Measurements from ENCODE around the gene ARHGAP44. TPM values are rescaled to one million over a fixed set of nuclear protein-coding genes. Genes with fewer than 3 reads are reported as not detected.

The ARHGAP44 gene
- total RNA-seq, 2 donors from 2014 or later, result not detected

GRCh38 chr17:12998874-12999273, 209.6 kb downstream of the ARHGAP44 start:
- Mint-ChIP-seq H3K27me3 (no peaks in the 10 kb centered on the region), H3K27ac (no peak overlapping the region), H3K4me3 (no peak overlapping the region), H3K4me1 (peaks cover 2% of the 10 kb centered on the region), H3K36me3 (ENCODE audit: low read depth) (peaks cover 7% of the 10 kb centered on the region)
- ATAC-seq, result no peak
- DNase-seq, result no peak
- no peaks in the 10 kb centered on the region for H3K9me3 ChIP-seq (ENCODE audit: control insufficient read depth, low read length, poor library complexity, severe bottlenecking)

GRCh38 chr17:13000561-13000960, 211.3 kb downstream of the ARHGAP44 start:
- no peak for DNase-seq
- no peak overlapping the region for H3K4me3 Mint-ChIP-seq
- H3K27ac Mint-ChIP-seq, result no peak overlapping the region
- peaks cover 7% of the 10 kb centered on the region for H3K36me3 Mint-ChIP-seq (ENCODE audit: low read depth)
- ATAC-seq, result no peak
- no peaks in the 10 kb centered on the region for H3K27me3 Mint-ChIP-seq
- H3K9me3 ChIP-seq (ENCODE audit: control insufficient read depth, low read length, poor library complexity, severe bottlenecking), result no peaks in the 10 kb centered on the region
- peaks cover 4% of the 10 kb centered on the region for H3K4me1 Mint-ChIP-seq

- no peaks in the 10 kb centered on the region for H3K9me3 ChIP-seq (ENCODE audit: control insufficient read depth, low read length, poor library complexity, severe bottlenecking)
- no peak overlapping the region for H3K4me3 Mint-ChIP-seq
- peaks cover 7% of the 10 kb centered on the region for H3K36me3 Mint-ChIP-seq (ENCODE audit: low read depth)
- H3K27me3 Mint-ChIP-seq, result no peaks in the 10 kb centered on the region
- DNase-seq, result no peak
- no peak for ATAC-seq
- no peak overlapping the region for H3K27ac Mint-ChIP-seq
- peaks cover 4% of the 10 kb centered on the region for H3K4me1 Mint-ChIP-seq
These were observed 212.8 kb downstream of the ARHGAP44 start for GRCh38 chr17:13001991-13002615.

GRCh38 chr17:13002761-13003453, 213.6 kb downstream of the ARHGAP44 start:
- H3K27ac Mint-ChIP-seq, result no peak overlapping the region
- no peak overlapping the region for H3K4me3 Mint-ChIP-seq

GRCh38 chr17:13003454-13003851, 214.2 kb downstream of the ARHGAP44 start:
- H3K9me3 ChIP-seq (ENCODE audit: control insufficient read depth, low read length, poor library complexity, severe bottlenecking), result no peaks in the 10 kb centered on the region
- DNase-seq (no peak), ATAC-seq (peak; percentile 16)
- H3K4me1 Mint-ChIP-seq, result peaks cover 4% of the 10 kb centered on the region
- H3K36me3 Mint-ChIP-seq (ENCODE audit: low read depth), result peaks cover 4% of the 10 kb centered on the region
- H3K27ac Mint-ChIP-seq, result peak overlapping the region; percentile 84
- H3K4me3 Mint-ChIP-seq, result no peak overlapping the region
- no peaks in the 10 kb centered on the region for H3K27me3 Mint-ChIP-seq

More at GRCh38 chr17:13002761-13003453, 213.6 kb downstream of the ARHGAP44 start:
- peak in 2 of 3 donors; percentile 26 to 27 for DNase-seq
- peak; percentile 54 for ATAC-seq
- Mint-ChIP-seq H3K4me1 (peaks cover 4% of the 10 kb centered on the region), H3K27me3 (no peaks in the 10 kb centered on the region), H3K36me3 (ENCODE audit: low read depth) (peaks cover 4% of the 10 kb centered on the region)
- H3K9me3 ChIP-seq (ENCODE audit: control insufficient read depth, low read length, poor library complexity, severe bottlenecking), result no peaks in the 10 kb centered on the region

- peak overlapping the region; percentile 84 for H3K27ac Mint-ChIP-seq
- no peaks in the 10 kb centered on the region for H3K27me3 Mint-ChIP-seq
- ATAC-seq (no peak), DNase-seq (no peak)
- H3K4me1 Mint-ChIP-seq, result peaks cover 4% of the 10 kb centered on the region
- no peaks in the 10 kb centered on the region for H3K9me3 ChIP-seq (ENCODE audit: control insufficient read depth, low read length, poor library complexity, severe bottlenecking)
- H3K36me3 Mint-ChIP-seq (ENCODE audit: low read depth), result peaks cover 7% of the 10 kb centered on the region
- no peak overlapping the region for H3K4me3 Mint-ChIP-seq
These were observed 214.6 kb downstream of the ARHGAP44 start for GRCh38 chr17:13003927-13004326.

GRCh38 chr17:13004336-13004735, 215.0 kb downstream of the ARHGAP44 start:
- H3K9me3 ChIP-seq (ENCODE audit: control insufficient read depth, low read length, poor library complexity, severe bottlenecking), result no peaks in the 10 kb centered on the region
- DNase-seq (no peak), ATAC-seq (no peak)
- peaks cover 7% of the 10 kb centered on the region for H3K36me3 Mint-ChIP-seq (ENCODE audit: low read depth)
- H3K27me3 Mint-ChIP-seq, result no peaks in the 10 kb centered on the region
- peaks cover 4% of the 10 kb centered on the region for H3K4me1 Mint-ChIP-seq
- H3K27ac Mint-ChIP-seq, result peak overlapping the region; percentile 84
- H3K4me3 Mint-ChIP-seq, result no peak overlapping the region

- no peak for ATAC-seq
- H3K4me3 Mint-ChIP-seq, result no peak overlapping the region
- DNase-seq, result no peak
- no peaks in the 10 kb centered on the region for H3K9me3 ChIP-seq (ENCODE audit: control insufficient read depth, low read length, poor library complexity, severe bottlenecking)
- H3K4me1 Mint-ChIP-seq, result peaks cover 4% of the 10 kb centered on the region
- no peak overlapping the region for H3K27ac Mint-ChIP-seq
- peaks cover 9% of the 10 kb centered on the region for H3K36me3 Mint-ChIP-seq (ENCODE audit: low read depth)
- no peaks in the 10 kb centered on the region for H3K27me3 Mint-ChIP-seq
These were observed 216.2 kb downstream of the ARHGAP44 start for GRCh38 chr17:13005530-13005929.

- Mint-ChIP-seq H3K4me1 (peaks cover 4% of the 10 kb centered on the region), H3K27me3 (no peaks in the 10 kb centered on the region), H3K36me3 (ENCODE audit: low read depth) (peaks cover 9% of the 10 kb centered on the region), H3K27ac (no peak overlapping the region), H3K4me3 (no peak overlapping the region)
- no peaks in the 10 kb centered on the region for H3K9me3 ChIP-seq (ENCODE audit: control insufficient read depth, low read length, poor library complexity, severe bottlenecking)
- DNase-seq, result no peak
- ATAC-seq, result no peak
These were observed 219.2 kb downstream of the ARHGAP44 start for GRCh38 chr17:13008461-13008860.

- H3K4me1 Mint-ChIP-seq, result peaks cover 8% of the 10 kb centered on the region
- DNase-seq (no peak), ATAC-seq (no peak)
- H3K27ac Mint-ChIP-seq, result no peak overlapping the region
- no peaks in the 10 kb centered on the region for H3K9me3 ChIP-seq (ENCODE audit: control insufficient read depth, low read length, poor library complexity, severe bottlenecking)
- peaks cover 12% of the 10 kb centered on the region for H3K36me3 Mint-ChIP-seq (ENCODE audit: low read depth)
- no peaks in the 10 kb centered on the region for H3K27me3 Mint-ChIP-seq
- no peak overlapping the region for H3K4me3 Mint-ChIP-seq
These were observed 221.7 kb downstream of the ARHGAP44 start for GRCh38 chr17:13010959-13011358.

- Mint-ChIP-seq H3K4me1 (peaks cover 13% of the 10 kb centered on the region), H3K4me3 (no peak overlapping the region), H3K27me3 (no peaks in the 10 kb centered on the region), H3K36me3 (ENCODE audit: low read depth) (peaks cover 9% of the 10 kb centered on the region), H3K27ac (peak overlapping the region; percentile 67)
- no peak for DNase-seq
- no peak for ATAC-seq
- H3K9me3 ChIP-seq (ENCODE audit: control insufficient read depth, low read length, poor library complexity, severe bottlenecking), result no peaks in the 10 kb centered on the region
These were observed 225.5 kb downstream of the ARHGAP44 start for GRCh38 chr17:13014801-13015200.

GRCh38 chr17:13016881-13017654, 227.8 kb downstream of the ARHGAP44 start:
- Mint-ChIP-seq H3K27ac (peak overlapping the region; percentile 96), H3K27me3 (no peaks in the 10 kb centered on the region), H3K36me3 (ENCODE audit: low read depth) (peaks cover 7% of the 10 kb centered on the region), H3K4me3 (peak overlapping the region; percentile 95), H3K4me1 (peaks cover 13% of the 10 kb centered on the region)
- no peak for ATAC-seq
- DNase-seq, result no peak
- no peaks in the 10 kb centered on the region for H3K9me3 ChIP-seq (ENCODE audit: control insufficient read depth, low read length, poor library complexity, severe bottlenecking)

GRCh38 chr17:13017655-13018459, 228.6 kb downstream of the ARHGAP44 start, which contains the start of gene ELAC2:
Gene ELAC2 (minus strand): TSS chr17:13018027. CDS start chr17:13017947, 80 bp downstream.
- peaks cover 7% of the 10 kb centered on the region for H3K36me3 Mint-ChIP-seq (ENCODE audit: low read depth)
- peaks cover 13% of the 10 kb centered on the region for H3K4me1 Mint-ChIP-seq
- peak within 1 kb of the TSS; percentile 95 for H3K4me3 Mint-ChIP-seq
- no peaks in the 10 kb centered on the region for H3K27me3 Mint-ChIP-seq
- H3K9me3 ChIP-seq (ENCODE audit: control insufficient read depth, low read length, poor library complexity, severe bottlenecking), result no peaks in the 10 kb centered on the region
- peak; percentile 100 for ATAC-seq
- peak within 1 kb of the TSS; percentile 96 for H3K27ac Mint-ChIP-seq
- DNase-seq, result peak; percentile 86 to 94 (median 92)
